GM18519 (cell line): ENCODE measurements around the gene PCDHA7.
"Not testable (repeated sequence)": the region's sequence is repeated elsewhere in the genome, so short reads cannot be mapped to it uniquely, and the experiment has no call there.

ENCODE experiments used
- ATAC-seq: cut with Tn5 transposase; IDR thresholded peaks from one replicate; pipeline ENCODE4 v1.9.1; 2021; ENCODE audit warnings: mild to moderate bottlenecking, moderate library complexity; ENCODE audit not compliant: unreplicated experiment, low FRiP score

Gene PCDHA7

DNA sequence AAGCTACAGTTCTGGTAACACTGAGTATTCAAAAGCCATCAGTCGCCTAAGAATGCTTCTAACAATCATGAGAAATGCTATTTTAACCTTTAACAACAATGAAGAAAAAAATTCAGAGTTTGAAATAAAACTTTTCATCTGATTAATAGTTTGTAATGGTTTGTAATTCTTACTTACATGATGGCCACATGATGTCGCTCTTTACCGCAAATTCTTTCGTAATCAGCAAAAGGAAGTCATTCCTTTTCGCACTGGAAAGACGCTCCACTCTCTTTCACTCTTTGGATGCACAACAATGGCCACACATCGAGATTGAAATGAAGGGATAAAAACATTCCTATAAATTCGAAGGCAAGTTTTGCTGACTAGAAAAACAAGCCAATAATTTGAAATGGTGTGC is at the start of gene PCDHA7:
TSS of gene PCDHA7 (plus strand) at position 277 of the 400 bp plus-strand sequence. CDS start at position 392, 115 bp downstream.
- ATAC-seq = no peak

- ATAC-seq = no peak
Observed at GRCh38 chr5:140785905-140786686, 48.0 kb upstream of the PCDHA7 start, which contains the start of gene PCDHA1. Gene PCDHA1, plus strand, starts transcription at chr5:140786140.

DNA sequence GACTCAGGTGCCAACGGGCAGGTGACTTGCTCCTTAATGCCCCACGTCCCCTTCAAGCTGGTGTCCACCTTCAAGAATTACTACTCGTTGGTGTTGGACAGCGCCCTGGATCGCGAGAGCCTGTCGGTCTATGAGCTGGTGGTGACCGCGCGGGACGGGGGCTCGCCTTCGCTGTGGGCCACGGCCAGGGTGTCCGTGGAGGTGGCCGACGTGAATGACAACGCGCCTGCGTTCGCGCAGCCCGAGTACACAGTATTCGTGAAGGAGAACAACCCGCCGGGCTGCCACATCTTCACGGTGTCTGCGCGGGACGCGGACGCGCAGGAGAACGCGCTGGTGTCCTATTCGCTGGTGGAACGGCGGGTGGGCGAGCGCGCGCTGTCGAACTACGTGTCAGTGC is 46.6 kb upstream of the PCDHA7 start:
- ATAC-seq = not testable (repeated sequence)

- not testable (repeated sequence) for ATAC-seq
Observed at GRCh38 chr5:140787849-140788504, 46.1 kb upstream of the PCDHA7 start.

- ATAC-seq = no peak
Observed at GRCh38 chr5:140791089-140791488, 43.0 kb upstream of the PCDHA7 start.

- ATAC-seq = no peak
Observed at GRCh38 chr5:140794595-140795258, 39.3 kb upstream of the PCDHA7 start, which contains the start of gene PCDHA2. Gene PCDHA2, plus strand, starts transcription at chr5:140794852.

DNA sequence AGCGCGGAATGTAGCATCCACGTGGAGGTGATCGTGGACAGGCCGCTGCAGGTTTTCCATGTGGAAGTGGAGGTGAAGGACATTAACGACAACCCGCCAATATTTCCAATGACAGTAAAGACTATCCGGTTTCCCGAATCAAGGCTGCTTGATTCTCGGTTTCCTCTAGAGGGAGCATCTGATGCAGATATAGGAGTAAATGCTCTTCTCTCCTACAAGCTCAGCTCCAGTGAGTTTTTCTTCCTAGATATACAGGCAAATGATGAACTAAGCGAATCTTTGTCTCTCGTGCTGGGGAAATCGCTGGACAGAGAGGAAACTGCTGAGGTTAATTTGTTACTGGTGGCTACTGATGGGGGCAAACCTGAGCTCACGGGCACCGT is 38.8 kb upstream of the PCDHA7 start:
- ATAC-seq = no peak

DNA sequence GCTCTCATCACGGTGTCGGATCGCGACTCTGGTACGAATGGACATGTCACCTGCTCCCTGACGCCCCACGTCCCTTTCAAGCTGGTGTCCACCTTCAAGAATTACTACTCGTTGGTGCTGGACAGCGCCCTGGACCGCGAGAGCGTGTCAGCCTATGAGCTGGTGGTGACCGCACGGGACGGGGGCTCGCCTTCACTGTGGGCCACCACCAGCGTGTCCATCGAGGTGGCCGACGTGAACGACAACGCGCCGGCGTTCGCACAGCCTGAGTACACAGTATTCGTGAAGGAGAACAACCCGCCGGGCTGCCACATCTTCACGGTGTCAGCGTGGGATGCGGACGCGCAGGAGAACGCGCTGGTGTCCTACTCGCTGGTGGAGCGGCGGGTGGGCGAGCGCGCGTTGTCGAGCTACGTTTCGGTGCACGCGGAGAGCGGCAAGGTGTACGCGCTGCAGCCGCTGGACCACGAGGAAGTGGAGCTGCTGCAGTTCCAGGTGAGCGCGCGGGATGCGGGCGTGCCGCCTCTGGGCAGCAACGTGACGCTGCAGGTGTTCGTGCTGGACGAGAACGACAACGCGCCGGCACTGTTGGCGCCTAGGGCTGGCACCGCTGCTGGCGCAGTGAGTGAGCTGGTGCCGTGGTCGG is 37.9 kb upstream of the PCDHA7 start:
- not testable (repeated sequence) for ATAC-seq

DNA sequence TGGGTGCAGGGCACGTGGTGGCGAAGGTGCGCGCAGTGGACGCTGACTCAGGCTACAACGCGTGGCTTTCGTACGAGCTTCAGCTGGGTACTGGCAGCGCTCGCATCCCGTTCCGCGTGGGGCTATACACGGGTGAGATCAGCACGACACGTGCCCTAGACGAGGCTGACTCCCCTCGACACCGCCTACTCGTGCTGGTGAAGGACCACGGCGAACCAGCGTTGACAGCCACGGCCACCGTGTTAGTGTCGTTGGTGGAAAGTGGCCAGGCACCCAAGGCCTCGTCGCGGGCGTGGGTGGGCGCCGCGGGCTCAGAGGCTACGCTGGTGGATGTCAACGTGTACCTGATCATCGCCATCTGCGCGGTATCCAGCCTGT is 37.4 kb upstream of the PCDHA7 start:
- ATAC-seq = no peak

DNA sequence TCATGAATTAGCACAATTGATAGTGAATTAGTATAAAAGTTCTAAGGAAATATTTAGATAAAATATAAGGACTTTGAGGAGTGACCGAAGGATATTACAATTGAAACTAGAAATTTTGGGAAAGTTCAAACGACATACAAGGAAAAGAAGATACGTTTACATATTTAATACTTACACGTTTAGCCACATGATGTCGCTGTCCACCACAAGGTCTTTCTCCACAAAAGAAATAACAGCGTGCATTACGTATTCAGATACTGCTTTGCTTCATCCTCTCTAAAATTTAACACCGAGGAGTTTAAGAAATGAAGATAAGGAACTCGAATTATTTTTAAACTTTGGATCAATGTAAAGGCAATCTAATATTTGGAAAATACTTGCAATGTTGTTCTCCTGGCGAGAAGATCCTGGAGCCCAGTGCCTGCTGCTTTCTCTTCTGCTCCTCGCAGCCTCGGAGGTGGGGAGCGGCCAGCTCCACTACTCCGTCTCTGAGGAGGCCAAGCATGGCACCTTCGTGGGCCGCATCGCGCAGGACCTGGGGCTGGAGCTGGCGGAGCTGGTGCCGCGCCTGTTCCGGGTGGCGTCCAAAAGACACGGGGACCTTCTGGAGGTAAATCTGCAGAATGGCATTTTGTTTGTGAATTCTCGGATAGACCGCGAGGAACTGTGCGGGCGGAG is 33.1 kb upstream of the PCDHA7 start, which contains the start of gene PCDHA3:
TSS of gene PCDHA3 (plus strand) at position 242 of the 678 bp plus-strand sequence.
- no peak for ATAC-seq

DNA sequence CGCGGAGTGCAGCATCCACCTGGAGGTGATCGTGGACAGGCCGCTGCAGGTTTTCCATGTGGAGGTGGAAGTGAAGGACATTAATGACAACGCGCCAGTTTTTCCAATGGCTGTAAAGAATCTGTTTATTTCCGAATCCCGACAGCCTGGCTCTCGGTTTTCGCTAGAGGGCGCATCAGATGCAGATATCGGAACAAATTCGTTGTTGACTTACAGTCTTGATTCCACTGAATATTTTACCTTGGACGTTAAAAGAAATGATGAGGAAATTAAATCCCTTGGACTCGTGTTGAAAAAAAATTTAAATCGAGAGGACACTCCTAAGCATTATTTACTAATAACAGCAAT is 32.6 kb upstream of the PCDHA7 start:
- no peak for ATAC-seq

GRCh38 chr5:140802381-140802780 is 31.7 kb upstream of the PCDHA7 start:
- ATAC-seq = not testable (repeated sequence)

GRCh38 chr5:140802781-140803271 is 31.2 kb upstream of the PCDHA7 start:
- no peak for ATAC-seq

DNA sequence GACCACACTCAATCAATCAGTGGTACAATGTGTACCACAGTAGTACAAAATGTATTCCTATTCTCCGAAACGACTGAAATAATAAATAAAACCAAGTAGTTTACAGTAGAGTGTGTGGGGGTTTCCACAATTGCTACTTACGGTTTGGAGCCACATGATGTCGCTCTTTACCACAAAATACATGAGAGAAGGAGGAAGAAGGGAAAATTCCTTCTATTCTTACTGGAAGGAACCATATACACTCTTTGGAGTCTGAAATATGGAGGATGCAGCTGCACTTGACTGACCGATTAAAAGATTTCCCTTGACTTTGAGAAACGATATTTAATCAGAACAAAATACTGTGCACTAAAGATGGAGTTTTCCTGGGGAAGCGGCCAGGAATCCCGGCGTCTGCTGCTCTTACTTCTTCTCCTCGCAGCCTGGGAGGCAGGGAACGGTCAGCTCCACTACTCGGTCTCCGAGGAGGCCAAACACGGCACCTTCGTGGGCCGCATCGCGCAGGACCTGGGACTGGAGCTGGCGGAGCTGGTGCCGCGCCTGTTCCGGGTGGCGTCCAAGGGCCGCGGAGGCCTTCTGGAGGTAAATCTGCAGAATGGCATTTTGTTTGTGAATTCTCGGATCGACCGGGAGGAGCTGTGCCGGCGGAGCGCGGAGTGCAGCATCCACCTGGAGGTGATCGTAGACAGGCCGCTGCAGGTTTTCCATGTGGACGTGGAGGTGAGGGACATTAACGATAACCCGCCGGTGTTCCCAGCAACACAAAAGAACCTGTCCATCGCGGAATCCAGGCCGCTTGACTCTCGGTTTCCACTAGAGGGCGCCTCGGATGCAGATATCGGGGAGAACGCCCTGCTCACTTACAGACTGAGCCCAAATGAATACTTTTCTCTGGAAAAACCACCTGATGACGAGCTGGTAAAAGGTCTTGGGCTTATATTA is 27.0 kb upstream of the PCDHA7 start, which contains the start of gene PCDHA4:
TSS of gene PCDHA4 (plus strand) at position 235 of the 942 bp plus-strand sequence.
- no peak for ATAC-seq

- ATAC-seq = not testable (repeated sequence)
Observed at GRCh38 chr5:140808241-140808888, 25.7 kb upstream of the PCDHA7 start.

- ATAC-seq = no peak
Observed at GRCh38 chr5:140808889-140809291, 25.2 kb upstream of the PCDHA7 start.

- ATAC-seq = no peak
Observed at GRCh38 chr5:140821375-140822280, 12.4 kb upstream of the PCDHA7 start, which contains the start of gene PCDHA5. Gene PCDHA5, plus strand, starts transcription at chr5:140821613.
